ENCODE measurements around the gene ZMAT2. TPM values are rescaled to one million over a fixed set of nuclear protein-coding genes. Genes with fewer than 3 reads are reported as not detected.
"Not testable (repeated sequence)": the region's sequence is repeated elsewhere in the genome, so short reads cannot be mapped to it uniquely, and the experiment has no call there.

ZMAT2 gene
- polyA plus RNA-seq, 2 of the 4 experiments (the other 2 are of a cell fraction) = 90.9 to 208 TPM

- ATAC-seq (no peak), FAIRE-seq (no peak)
- no peak for TF ChIP-seq EHF (CRISPR knock-in tag; IDR thresholded peaks at IDR 0.05)
- no peak for TF ChIP-seq ESRRA (IDR thresholded peaks at IDR 0.05; ENCODE audit: borderline replicate concordance, low read length)
- no peak for TF ChIP-seq SMC3 (IDR thresholded peaks at IDR 0.05)
- TF ChIP-seq HMGXB4 (CRISPR knock-in tag; IDR thresholded peaks at IDR 0.05; ENCODE audit: borderline replicate concordance) = no peak
- no peak for TF ChIP-seq GATA3 (IDR thresholded peaks at IDR 0.05; ENCODE audit: borderline replicate concordance)
Observed at GRCh38 chr5:140696891-140697492, 3.3 kb upstream of the ZMAT2 start.

GRCh38 chr5:140707812-140708211 is 7.6 kb downstream of the ZMAT2 start:
- ChIA-PET CTCF (interaction anchor here (1.0 to 1.1 kb wide), 2 partner anchors 11 to 60 kb away, joined by 3 read pairs; partner anchors contain the start of genes IK and NDUFA2), POLR2A (interaction anchor here (3.9 kb wide), 1 partner anchor 6 kb away, joined by 72 read pairs; the partner anchor contains the start of gene ZMAT2)
- DNase-seq (ENCODE audit: low read depth in 1 of 2, low spot score in 1 of 2) (no peak), ATAC-seq (no peak), FAIRE-seq (no peak)
- Histone ChIP-seq H3K27ac (no peak overlapping the region), H3K9me3 (no peaks in the 10 kb centered on the region), H3K4me3 (no peak overlapping the region), H3K4me1 (peaks cover 9% of the 10 kb centered on the region; the same call in 2 of the 3 replicates), H3K4me2 (no peak overlapping the region)
- 97% methylated on average over 4 of the region's 4 CpGs for WGBS (ENCODE audit: missing lambda C conversion rate)
- TF ChIP-seq CBX8 (IDR thresholded peaks at IDR 0.05) (no peak), ZSCAN20 (CRISPR knock-in tag; IDR thresholded peaks at IDR 0.05) (no peak), RNF2 (IDR thresholded peaks at IDR 0.05; ENCODE audit: borderline replicate concordance, low read depth) (no peak), POLR2A (IDR thresholded peaks at IDR 0.05; ENCODE audit: low read length) (no peak), EP300 (IDR thresholded peaks at IDR 0.05) (no peak), ESRRA (IDR thresholded peaks at IDR 0.05; ENCODE audit: borderline replicate concordance, low read length) (no peak), USF2 (IDR thresholded peaks at IDR 0.05) (no peak), CEBPB (IDR thresholded peaks at IDR 0.05) (no peak), HOXB13 (CRISPR knock-in tag; IDR thresholded peaks at IDR 0.05; ENCODE audit: low read depth) (no peak), HES2 (IDR thresholded peaks at IDR 0.05) (no peak)

More at GRCh38 chr5:140696891-140697492, 3.3 kb upstream of the ZMAT2 start:
- ChIA-PET CTCF (interaction anchor here (0.6 to 0.8 kb wide), 3 partner anchors 10 to 16 kb away, joined by 3 to 6 read pairs (median 5); no protein-coding TSS in a partner anchor), POLR2A (no interaction called here)
- H3K27ac ChIP-seq = no peak overlapping the region
- H3K9me3 ChIP-seq = no peaks in the 10 kb centered on the region
- peaks cover 23% of the 10 kb centered on the region for H3K4me1 ChIP-seq
- H3K4me3 ChIP-seq = no peak overlapping the region
- H3K4me2 ChIP-seq = no peak overlapping the region
- no peak for DNase-seq (ENCODE audit: low read depth in 1 of 2, low spot score in 1 of 2)
- WGBS (ENCODE audit: missing lambda C conversion rate) = 87% methylated on average over 4 of the region's 4 CpGs

- ChIA-PET CTCF (interaction anchor here (0.8 to 1.1 kb wide), 4 partner anchors 11 to 357 kb away, joined by 3 to 4 read pairs (median 3); partner anchors contain the start of genes IK and NDUFA2), POLR2A (interaction anchor here (3.9 kb wide), 1 partner anchor 7 kb away, joined by 72 read pairs; the partner anchor contains the start of gene ZMAT2)
- not testable (repeated sequence) for H3K4me3 ChIP-seq; H3K9me3 ChIP-seq; DNase-seq (ENCODE audit: low read depth in 1 of 2, low spot score in 1 of 2); H3K27ac ChIP-seq; ATAC-seq; FAIRE-seq; H3K4me2 ChIP-seq; H3K4me1 ChIP-seq
- 88% methylated on average over 9 of the region's 9 CpGs for WGBS (ENCODE audit: missing lambda C conversion rate)
Observed at GRCh38 chr5:140708787-140709186, 8.5 kb downstream of the ZMAT2 start.

- ATAC-seq (peak; percentile 94 to 96), FAIRE-seq (peak; percentile 85), DNase-seq (ENCODE audit: low read depth in 1 of 2, low spot score in 1 of 2) (peak; percentile 94 to 98)
- POLR2A ChIA-PET = interaction anchor here (0.7 to 3.9 kb wide), 10 partner anchors 8 to 348 kb away, joined by 3 to 72 read pairs (median 12); partner anchors contain the start of genes ANKHD1, EIF4EBP3, HARS1 and HARS2
- CTCF ChIA-PET = interaction anchor here (0.6 to 2.1 kb wide), 6 partner anchors 8 to 1049 kb away, joined by 3 to 9 read pairs (median 6); no protein-coding TSS in a partner anchor
- H3K4me1 ChIP-seq = peaks cover 9% of the 10 kb centered on the region; the same call in 2 of the 3 replicates
- peak overlapping the region; percentile 81 to 93 for H3K27ac ChIP-seq
- under 1% methylated on average over 27 of the region's 27 CpGs for WGBS (ENCODE audit: missing lambda C conversion rate)
- peak overlapping the region; percentile 79 for H3K4me2 ChIP-seq
- H3K9me3 ChIP-seq = no peaks in the 10 kb centered on the region
- peak overlapping the region; percentile 46 for H3K4me3 ChIP-seq
- TF ChIP-seq MAFK (IDR thresholded peaks at IDR 0.05; ENCODE audit: partially characterized antibody) (peak; percentile 96), PHF8 (IDR thresholded peaks at IDR 0.05; ENCODE audit: borderline replicate concordance, low read depth) (no peak), ZC3H11A (IDR thresholded peaks at IDR 0.05) (no peak), HMGXB4 (CRISPR knock-in tag; IDR thresholded peaks at IDR 0.05; ENCODE audit: borderline replicate concordance) (peak; percentile 42; the same call in 1 of the 2 replicates), KDM5A (IDR thresholded peaks at IDR 0.05) (no peak), SMC3 (IDR thresholded peaks at IDR 0.05) (peak; percentile 25; the same call in 1 of the 3 replicates), RNF2 (IDR thresholded peaks at IDR 0.05; ENCODE audit: borderline replicate concordance, low read depth) (no peak), POLR2A (IDR thresholded peaks at IDR 0.05; ENCODE audit: low read length) (peak; percentile 46), HDAC2 (IDR thresholded peaks at IDR 0.05) (no peak), NPAS2 (CRISPR knock-in tag; IDR thresholded peaks at IDR 0.05; ENCODE audit: borderline replicate concordance) (no peak), TP53 (CRISPR knock-in tag; IDR thresholded peaks at IDR 0.05) (no peak), CEBPB (IDR thresholded peaks at IDR 0.05) (peak in 1 of 2 experiments; percentile 43; a peak in 1 of 4 replicates), ESRRA (IDR thresholded peaks at IDR 0.05; ENCODE audit: borderline replicate concordance, low read length) (no peak)
Observed at GRCh38 chr5:140710899-140711552, 10.8 kb downstream of the ZMAT2 start.

Measured in A549 (cell line).